Islet precursor cell (in vitro differentiated cells): ENCODE data around the gene TMEM151A.

Experiments used
- DNase-seq: peaks from one replicate; pipeline ENCODE4 v3.0.0-alpha.2; 2018

TMEM151A gene

GRCh38 chr11:66338276-66339161 is 46.8 kb downstream of the TMEM151A start:
- DNase-seq = peak; percentile 49

DNA sequence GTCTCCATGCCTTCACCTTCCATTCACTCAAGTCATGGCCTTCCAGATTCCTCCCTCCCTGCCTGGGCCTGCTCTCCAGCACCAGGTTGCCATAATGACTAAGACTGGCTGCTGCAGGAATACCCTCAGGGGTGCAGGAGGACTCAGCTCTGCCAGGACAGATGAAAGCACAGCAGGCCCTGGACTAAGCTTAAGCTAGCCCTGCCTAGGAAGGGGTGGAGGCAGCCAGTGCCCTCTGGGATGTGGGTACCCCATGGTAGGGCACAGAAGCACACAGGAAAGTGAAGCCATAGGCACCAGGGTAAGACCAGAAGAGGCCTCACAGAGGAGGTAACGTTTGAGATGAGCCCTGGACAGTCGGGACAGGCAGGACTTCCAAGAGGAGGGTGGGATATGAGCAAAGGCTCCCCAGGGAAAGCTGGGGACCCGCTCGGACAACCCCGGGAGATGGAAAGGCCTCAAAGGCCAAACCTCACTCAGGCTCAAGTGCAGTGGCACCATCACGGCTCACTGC is 47.5 kb downstream of the TMEM151A start:
- peak; percentile 50 for DNase-seq

DNA sequence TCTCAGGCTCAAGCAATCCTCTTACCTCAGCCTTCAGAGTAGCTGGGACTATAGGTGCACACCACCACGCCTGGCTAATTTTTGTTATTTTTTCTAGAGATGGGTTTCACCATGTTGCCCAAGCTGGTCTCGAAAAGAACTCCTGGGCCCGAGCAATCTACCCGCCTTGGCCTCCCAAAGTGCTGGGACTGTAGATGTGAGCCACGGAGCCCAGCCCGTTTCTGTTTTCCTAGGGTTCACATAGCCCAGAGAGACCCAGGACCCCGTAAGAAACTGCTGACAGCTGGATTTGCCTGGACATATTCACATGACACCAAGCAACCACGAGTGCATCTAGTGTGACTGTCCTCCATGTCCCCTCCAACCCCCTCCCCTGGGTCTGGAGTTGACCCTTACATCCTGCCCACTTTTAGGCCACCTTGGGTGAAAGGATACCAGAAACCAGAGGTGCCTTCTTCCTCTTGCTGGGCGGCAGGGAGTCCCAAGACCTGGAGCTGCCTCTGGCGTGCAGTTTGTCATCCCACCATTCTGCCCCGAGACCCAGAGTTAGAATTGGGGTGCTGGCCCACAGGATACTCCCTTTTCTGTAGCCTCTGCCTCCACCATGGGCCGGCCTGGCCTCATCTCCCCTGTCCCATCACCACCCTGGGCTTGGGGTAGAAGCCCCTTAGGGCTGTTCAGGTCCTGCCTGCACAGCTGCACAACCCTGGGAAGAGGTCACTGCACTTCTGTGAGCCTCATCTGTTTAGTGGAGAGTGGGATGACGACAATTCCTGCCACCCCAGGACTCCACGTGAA is 48.2 kb downstream of the TMEM151A start:
- no peak for DNase-seq

DNA sequence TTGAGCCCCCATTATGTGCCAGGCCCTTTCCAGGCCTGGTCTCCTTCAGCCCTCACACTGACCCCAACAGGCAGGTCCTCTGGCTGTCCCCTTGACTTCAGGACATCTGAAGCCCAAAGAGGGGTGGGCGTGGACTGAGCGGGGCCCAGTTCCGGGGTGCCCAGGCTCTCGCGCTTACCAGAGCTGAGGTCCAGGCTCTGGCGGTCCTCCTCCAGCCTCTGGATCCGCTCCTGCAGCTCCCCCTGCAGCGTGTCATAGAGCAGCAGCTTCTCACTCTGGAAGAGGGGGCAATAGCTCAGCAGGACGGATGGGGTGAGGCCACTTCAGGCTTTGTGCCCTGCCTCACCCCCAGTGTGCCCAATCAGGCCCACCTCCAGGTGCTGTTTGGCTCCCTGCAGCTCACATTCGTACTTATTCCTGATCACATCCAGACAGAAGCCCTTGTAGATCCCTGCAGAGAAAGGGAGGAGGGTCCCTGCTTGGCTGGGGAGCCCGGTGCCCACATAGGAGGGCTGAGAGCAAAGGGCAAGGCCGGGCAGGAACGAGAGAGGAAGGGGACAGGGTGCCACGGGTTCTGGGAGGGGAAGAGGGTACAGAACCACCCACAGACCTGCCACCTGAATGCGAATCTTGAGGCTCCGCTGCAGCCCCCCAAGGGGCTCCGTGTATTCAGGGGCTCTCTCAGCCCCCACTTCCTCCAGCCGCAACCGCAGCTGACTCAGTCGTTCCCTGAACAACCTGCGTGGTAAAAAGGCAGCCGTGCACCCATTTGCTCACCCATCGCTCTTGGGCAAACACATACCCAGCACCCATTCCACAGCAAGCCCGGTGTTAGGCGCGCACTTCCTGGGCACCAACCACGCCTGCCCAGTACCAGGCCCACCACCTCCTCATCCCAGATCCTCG is 49.2 kb downstream of the TMEM151A start:
- peak; percentile 45 for DNase-seq

- no peak for DNase-seq
These were observed 49.9 kb downstream of the TMEM151A start for GRCh38 chr11:66341502-66342126.

GRCh38 chr11:66343176-66343575 is 51.5 kb downstream of the TMEM151A start:
- peak; percentile 29 for DNase-seq

DNA sequence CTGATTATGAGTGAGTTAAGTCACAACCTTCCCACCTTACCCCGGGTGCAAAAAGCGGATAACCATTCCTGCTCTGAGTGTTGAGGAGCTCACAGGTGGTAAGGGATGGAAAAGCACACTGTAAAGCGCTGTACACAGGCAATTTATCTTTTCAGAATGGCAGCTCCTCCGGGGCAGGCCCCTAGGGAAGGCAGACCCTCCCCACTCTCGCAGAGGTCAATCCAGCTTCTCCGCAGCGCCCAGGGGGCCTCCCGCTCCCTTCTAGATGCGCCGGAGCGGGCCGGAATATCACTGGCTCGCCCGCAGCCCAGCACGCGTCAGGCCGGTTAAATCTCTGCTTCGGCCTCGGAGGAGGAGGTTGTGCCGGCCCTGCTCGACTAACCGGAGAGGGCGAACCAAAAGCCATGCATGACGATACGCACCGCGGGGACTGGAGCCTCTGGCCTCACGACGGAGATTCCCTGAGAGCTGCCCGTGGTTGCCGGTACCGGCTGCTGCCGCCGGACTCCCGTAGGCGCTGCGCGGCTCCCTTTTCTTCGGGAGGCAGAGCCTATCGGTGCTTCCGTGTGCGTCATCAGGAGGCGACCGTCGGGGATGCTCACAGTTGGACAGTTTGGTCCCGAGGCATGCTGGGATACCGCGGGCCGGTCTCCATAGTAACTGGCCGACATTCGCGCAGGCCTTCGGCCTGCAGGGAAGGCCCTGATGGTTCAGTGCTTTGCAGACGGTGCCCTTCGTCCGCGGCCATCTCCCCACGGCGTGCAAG is 53.0 kb downstream of the TMEM151A start, which contains the start of gene BRMS1:
BRMS1 (minus strand) TSS at position 555 of the 766 bp plus-strand sequence. CDS start 2,870 bp downstream, outside the sequence.
- DNase-seq = peak; percentile 98

DNA sequence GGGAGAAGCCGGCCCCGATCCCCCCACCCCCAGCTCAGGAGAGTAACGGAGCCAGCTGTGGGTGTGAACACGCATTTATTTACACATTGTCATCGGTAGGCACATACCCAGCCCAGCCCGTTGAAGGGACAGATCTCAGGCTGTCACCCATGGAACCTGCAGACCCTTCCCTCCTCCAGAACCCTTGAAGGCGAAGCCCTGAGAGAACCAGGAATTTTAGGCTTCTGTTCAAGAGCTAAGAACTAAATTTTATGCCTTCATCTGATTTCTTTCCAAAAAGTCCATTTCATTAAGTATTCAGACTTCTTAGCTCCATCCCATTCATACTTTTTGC is 53.6 kb downstream of the TMEM151A start:
- DNase-seq = no peak
